ENCODE data around the gene WNT3A. TPM values are rescaled to one million over a fixed set of nuclear protein-coding genes. Genes with fewer than 3 reads are reported as not detected.

The WNT3A gene
- total RNA-seq, 1 experiment from 2014 or later: 0.24 TPM

DNA sequence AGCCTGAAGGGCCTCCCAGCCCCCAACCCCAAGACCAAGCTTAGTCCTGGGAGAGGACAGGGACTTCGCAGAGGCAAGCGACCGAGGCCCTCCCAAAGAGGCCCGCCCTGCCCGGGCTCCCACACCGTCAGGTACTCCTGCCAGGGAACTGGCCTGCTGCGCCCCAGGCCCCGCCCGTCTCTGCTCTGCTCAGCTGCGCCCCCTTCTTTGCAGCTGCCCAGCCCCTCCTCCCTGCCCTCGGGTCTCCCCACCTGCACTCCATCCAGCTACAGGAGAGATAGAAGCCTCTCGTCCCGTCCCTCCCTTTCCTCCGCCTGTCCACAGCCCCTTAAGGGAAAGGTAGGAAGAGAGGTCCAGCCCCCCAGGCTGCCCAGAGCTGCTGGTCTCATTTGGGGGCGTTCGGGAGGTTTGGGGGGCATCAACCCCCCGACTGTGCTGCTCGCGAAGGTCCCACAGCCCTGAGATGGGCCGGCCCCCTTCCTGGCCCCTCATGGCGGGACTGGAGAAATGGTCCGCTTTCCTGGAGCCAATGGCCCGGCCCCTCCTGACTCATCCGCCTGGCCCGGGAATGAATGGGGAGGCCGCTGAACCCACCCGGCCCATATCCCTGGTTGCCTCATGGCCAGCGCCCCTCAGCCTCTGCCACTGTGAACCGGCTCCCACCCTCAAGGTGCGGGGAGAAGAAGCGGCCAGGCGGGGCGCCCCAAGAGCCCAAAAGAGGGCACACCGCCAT, 53.8 kb downstream of the WNT3A start:
- POLR2A ChIA-PET (ENCODE audit: unreplicated experiment): no interaction called here
- CTCF ChIA-PET: interaction anchor here (0.6 to 1.8 kb wide), 4 partner anchors 28 to 115 kb away, joined by 3 to 14 read pairs (median 7); no protein-coding TSS in a partner anchor

GRCh38 chr1:228061411-228062084, 54.8 kb downstream of the WNT3A start:
- TF ChIP-seq CTCF (conservative IDR thresholded peaks at IDR 0.05) (no peak), EZH2 (IDR thresholded peaks at IDR 0.05; ENCODE audit: low read depth) (no peak)
- H2AFZ ChIP-seq: no peak overlapping the region
- peak overlapping the region; percentile 96; the same call in 1 of the 2 replicates for H3K4me3 ChIP-seq
- H3K79me2 ChIP-seq (ENCODE audit: low read depth): no peaks in the 10 kb centered on the region
- POLR2A ChIA-PET (ENCODE audit: unreplicated experiment): no interaction called here
- H3K9me2 ChIP-seq (ENCODE audit: insufficient read depth): no peaks in the 10 kb centered on the region
- no peaks in the 10 kb centered on the region for H4K20me1 ChIP-seq (ENCODE audit: insufficient read depth)
- peaks cover 15% of the 10 kb centered on the region for H3K4me1 ChIP-seq (replicated peaks; ENCODE audit: insufficient read depth)
- BruUV-seq (replicated peaks): no TSS peak
- no peak overlapping the region for H3K27ac ChIP-seq
- H3K27me3 ChIP-seq (ENCODE audit: insufficient read depth, low read depth): 0 out of 2 replicates have a peak, but pooled peaks cover under 1% of the 10 kb centered on the region
- no peaks in the 10 kb centered on the region for H3K36me3 ChIP-seq (ENCODE audit: low read depth)
- H3K9me3 ChIP-seq (ENCODE audit: insufficient read depth, low read depth): no peaks in the 10 kb centered on the region
- H3K4me2 ChIP-seq: peak overlapping the region; percentile 95
- CTCF ChIA-PET: interaction anchor here (0.7 kb wide), 1 partner anchor 27 kb away, joined by 4 read pairs; no protein-coding TSS in a partner anchor
- intact Hi-C loops (cut with micrococcal nuclease; ENCODE audit: unreplicated experiment): loop anchor here (2.0 kb wide), 1 partner anchor 17 kb away; no protein-coding TSS in a partner anchor
- H3F3A ChIP-seq (ENCODE audit: insufficient read depth, low read depth): peaks cover 22% of the 10 kb centered on the region
- no peak for DNase-seq

More for the DNA sequence above, 53.8 kb downstream of the WNT3A start:
- H3K27ac ChIP-seq: no peak overlapping the region
- H4K20me1 ChIP-seq (ENCODE audit: insufficient read depth): no peaks in the 10 kb centered on the region
- peaks cover 15% of the 10 kb centered on the region for H3K4me1 ChIP-seq (replicated peaks; ENCODE audit: insufficient read depth)
- peak in 1 of 2 experiments; percentile 63 for DNase-seq
- H3K4me2 ChIP-seq: peak overlapping the region; percentile 95
- TF ChIP-seq EZH2 (IDR thresholded peaks at IDR 0.05; ENCODE audit: low read depth): no peak
- TF ChIP-seq CTCF (conservative IDR thresholded peaks at IDR 0.05): no peak; the same call in 1 of the 2 replicates
- no peaks in the 10 kb centered on the region for H3K9me3 ChIP-seq (ENCODE audit: insufficient read depth, low read depth)
- H3K79me2 ChIP-seq (ENCODE audit: low read depth): no peaks in the 10 kb centered on the region
- H3K36me3 ChIP-seq (ENCODE audit: low read depth): no peaks in the 10 kb centered on the region
- peak overlapping the region; percentile 96 for H3K4me3 ChIP-seq
- peak overlapping the region; percentile 93 for H2AFZ ChIP-seq
- BruUV-seq (replicated peaks): TSS peak; percentile 79
- H3K27me3 ChIP-seq (ENCODE audit: insufficient read depth, low read depth): no peaks in the 10 kb centered on the region
- intact Hi-C loops (cut with micrococcal nuclease; ENCODE audit: unreplicated experiment): loop anchor here (1.0 to 2.0 kb wide), 2 partner anchors 16 to 56 kb away; no protein-coding TSS in a partner anchor
- H3F3A ChIP-seq (ENCODE audit: insufficient read depth, low read depth): peaks cover 30% of the 10 kb centered on the region
- H3K9me2 ChIP-seq (ENCODE audit: insufficient read depth): no peaks in the 10 kb centered on the region

DNA sequence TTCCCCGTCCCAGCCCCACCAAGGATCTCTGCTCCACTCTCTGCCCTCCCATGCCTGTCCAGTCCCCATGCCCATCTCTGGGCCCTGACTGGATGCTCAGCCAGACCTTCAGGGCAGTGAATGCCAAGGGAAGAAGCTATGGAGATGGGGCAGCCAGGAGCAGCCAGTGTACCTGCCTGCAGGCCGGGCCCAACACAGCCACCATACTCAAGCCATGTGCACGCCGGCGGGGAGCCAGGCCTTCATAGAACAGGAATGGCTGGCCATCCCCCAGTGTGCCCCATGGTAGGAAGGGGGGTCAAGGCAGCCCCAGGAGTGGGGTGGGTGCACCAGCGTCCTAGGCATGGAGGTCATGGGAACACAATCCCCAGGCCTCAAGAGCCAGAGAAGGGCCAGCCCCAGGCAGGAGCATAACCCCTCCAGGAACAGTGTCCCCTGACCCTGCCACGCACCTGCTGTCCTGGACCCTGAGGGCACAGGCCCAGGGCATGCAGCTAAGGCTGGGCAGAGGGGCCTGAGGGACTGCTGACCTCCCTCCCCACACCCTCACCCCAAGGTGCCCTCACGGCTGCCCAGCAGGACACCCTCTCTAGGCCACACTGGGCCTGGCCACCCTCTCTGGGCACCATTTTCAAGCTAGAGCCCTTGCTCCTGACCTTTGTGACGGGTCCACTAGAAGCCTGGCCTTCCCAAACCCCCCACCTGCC, 55.4 kb downstream of the WNT3A start:
- H4K20me1 ChIP-seq (ENCODE audit: insufficient read depth): no peaks in the 10 kb centered on the region
- no TSS peak for BruUV-seq (replicated peaks)
- no peaks in the 10 kb centered on the region for H3K36me3 ChIP-seq (ENCODE audit: low read depth)
- peaks cover 8% of the 10 kb centered on the region; the same call in 1 of the 2 replicates for H3K27me3 ChIP-seq (ENCODE audit: insufficient read depth, low read depth)
- TF ChIP-seq CTCF (conservative IDR thresholded peaks at IDR 0.05) (no peak), EZH2 (IDR thresholded peaks at IDR 0.05; ENCODE audit: low read depth) (no peak)
- H3F3A ChIP-seq (ENCODE audit: insufficient read depth, low read depth): peaks cover 16% of the 10 kb centered on the region
- POLR2A ChIA-PET (ENCODE audit: unreplicated experiment): no interaction called here
- H3K4me3 ChIP-seq: no peak overlapping the region
- no peak overlapping the region for H3K4me2 ChIP-seq
- peaks cover 12% of the 10 kb centered on the region for H3K4me1 ChIP-seq (replicated peaks; ENCODE audit: insufficient read depth)
- H3K9me3 ChIP-seq (ENCODE audit: insufficient read depth, low read depth): no peaks in the 10 kb centered on the region
- H3K9me2 ChIP-seq (ENCODE audit: insufficient read depth): no peaks in the 10 kb centered on the region
- no peak overlapping the region for H2AFZ ChIP-seq
- H3K79me2 ChIP-seq (ENCODE audit: low read depth): no peaks in the 10 kb centered on the region
- intact Hi-C loops (cut with micrococcal nuclease; ENCODE audit: unreplicated experiment): no loop called here
- H3K27ac ChIP-seq: no peak overlapping the region
- CTCF ChIA-PET: no interaction called here
- DNase-seq: no peak
